SK-N-SH treated with all-trans-retinoic acid at 6 μM for 48 hours (cell line): ENCODE measurements around the gene TRAF1.

Experiments
- ATAC-seq: fragments of 200-7000 bp; cut with Tn5 transposase; 3 replicates; pipeline ENCODE4 v1.9.1; 2020; ENCODE audit warnings: mild to moderate bottlenecking, moderate library complexity
- ARNTL ChIP-seq: fragments of 450-650 bp; formaldehyde crosslinking; IDR thresholded peaks from 2 replicates; pipeline ENCODE4 v1.5.0; 2020; ENCODE audit warnings: low read depth, mild to moderate bottlenecking, moderate library complexity, borderline replicate concordance
- BACH2 ChIP-seq: fragments of 250-450 bp; sonication (Bioruptor Pico); IDR thresholded peaks from 2 replicates; pipeline ENCODE4 v1.9.0; 2021; ENCODE audit warnings: mild to moderate bottlenecking, borderline replicate concordance
- CSDC2 ChIP-seq: fragments of 250-450 bp; sonication (Bioruptor Pico); IDR thresholded peaks from 2 replicates; pipeline ENCODE4 v1.5.0; 2020; ENCODE audit warnings: mild to moderate bottlenecking, moderate library complexity
- CSRNP3 ChIP-seq: fragments of 250-450 bp; sonication (Bioruptor Pico); IDR thresholded peaks from 2 replicates; pipeline ENCODE4 v1.5.1; 2021; ENCODE audit warnings: mild to moderate bottlenecking, moderate library complexity
- ESRRG ChIP-seq: fragments of 250-450 bp; sonication (Bioruptor Pico); IDR thresholded peaks from 2 replicates; pipeline ENCODE4 v1.6.1; 2021; ENCODE audit warnings: mild to moderate bottlenecking
- GLIS3 ChIP-seq: fragments of 250-450 bp; sonication (Bioruptor Pico); IDR thresholded peaks from 2 replicates; pipeline ENCODE4 v1.5.0; 2020; ENCODE audit warnings: mild to moderate bottlenecking, moderate library complexity
- OSR1 ChIP-seq: fragments of 250-450 bp; sonication (Bioruptor Pico); IDR thresholded peaks from 2 replicates; pipeline ENCODE4 v1.8.0; 2022; ENCODE audit warnings: moderate library complexity, mild to moderate bottlenecking, inconsistent platforms
- PATZ1 ChIP-seq: fragments of 250-450 bp; sonication (Bioruptor Pico); IDR thresholded peaks from 2 replicates; pipeline ENCODE4 v1.8.0; 2020; ENCODE audit warnings: mild to moderate bottlenecking, moderate library complexity, borderline replicate concordance
- POU6F1 ChIP-seq: fragments of 250-450 bp; sonication (Bioruptor Pico); IDR thresholded peaks from 2 replicates; pipeline ENCODE4 v1.8.0; 2021; ENCODE audit warnings: low read depth, mild to moderate bottlenecking, moderate library complexity, borderline replicate concordance
- PPARA ChIP-seq: fragments of 250-450 bp; sonication (Bioruptor Pico); IDR thresholded peaks from 2 replicates; pipeline ENCODE4 v1.5.0; 2020; ENCODE audit warnings: mild to moderate bottlenecking, borderline replicate concordance
- RARB ChIP-seq: fragments of 250-450 bp; sonication (Bioruptor Pico); IDR thresholded peaks from 2 replicates; pipeline ENCODE4 v1.8.0; 2021; ENCODE audit warnings: mild to moderate bottlenecking, moderate library complexity
- SNAI2 ChIP-seq: fragments of 250-450 bp; sonication (Bioruptor Pico); IDR thresholded peaks from 2 replicates; pipeline ENCODE4 v1.5.0; 2020; ENCODE audit warnings: mild to moderate bottlenecking, moderate library complexity
- TCF4 ChIP-seq: fragments of 250-450 bp; sonication (Bioruptor Pico); IDR thresholded peaks from 2 replicates; pipeline ENCODE4 v1.8.0; 2021; ENCODE audit warnings: mild to moderate bottlenecking, moderate library complexity, borderline replicate concordance
- ZC3H10 ChIP-seq: fragments of 250-450 bp; sonication (Bioruptor Pico); IDR thresholded peaks from 2 replicates; pipeline ENCODE4 v1.5.1; 2021; ENCODE audit warnings: mild to moderate bottlenecking, moderate library complexity
- ZFP30 ChIP-seq: fragments of 450-650 bp; formaldehyde crosslinking; IDR thresholded peaks from 2 replicates; pipeline ENCODE4 v1.5.0; 2022; ENCODE audit warnings: mild to moderate bottlenecking, moderate library complexity
- ZNF565 ChIP-seq: fragments of 450-650 bp; formaldehyde crosslinking; conservative IDR thresholded peaks from 2 replicates; pipeline ENCODE4 v1.5.0; 2020; ENCODE audit warnings: low read depth, mild to moderate bottlenecking, moderate library complexity
- ZNF8 ChIP-seq: fragments of 450-650 bp; formaldehyde crosslinking; IDR thresholded peaks from 2 replicates; pipeline ENCODE4 v1.5.0; 2020; ENCODE audit warnings: mild to moderate bottlenecking, moderate library complexity

Gene TRAF1

GRCh38 chr9:120917929-120918762 is 8.4 kb downstream of the TRAF1 start:
- TF ChIP-seq ZC3H10 (CRISPR knock-in tag) (no peak), OSR1 (CRISPR knock-in tag) (no peak), CSRNP3 (CRISPR knock-in tag) (no peak)
- no peak for ATAC-seq

- no peak for TF ChIP-seq ZFP30
- ATAC-seq = no peak
Measured at GRCh38 chr9:120916991-120917880, 9.4 kb downstream of the TRAF1 start.

GRCh38 chr9:120916588-120916987 is 10.0 kb downstream of the TRAF1 start:
- TF ChIP-seq ZNF8 = no peak
- TF ChIP-seq CSDC2 (CRISPR knock-in tag) = no peak
- no peak for TF ChIP-seq ARNTL
- TF ChIP-seq PATZ1 (CRISPR knock-in tag) = no peak
- 0 out of 2 replicates have a peak, but pooled peaks have one; percentile 41 for TF ChIP-seq TCF4 (CRISPR knock-in tag)
- no peak for TF ChIP-seq GLIS3 (CRISPR knock-in tag)
- TF ChIP-seq ESRRG (CRISPR knock-in tag) = no peak

GRCh38 chr9:120915854-120916470 is 10.6 kb downstream of the TRAF1 start:
- ATAC-seq = no peak
- TF ChIP-seq CSRNP3 (CRISPR knock-in tag) (no peak), ZNF8 (no peak), ZNF565 (CRISPR knock-in tag) (no peak), OSR1 (CRISPR knock-in tag) (no peak), ZFP30 (no peak), RARB (CRISPR knock-in tag) (no peak)

More at GRCh38 chr9:120916588-120916987, 10.0 kb downstream of the TRAF1 start:
- ATAC-seq = peak; percentile 68

GRCh38 chr9:120914953-120915352 is 11.6 kb downstream of the TRAF1 start:
- ATAC-seq = no peak
- no peak for TF ChIP-seq SNAI2 (CRISPR knock-in tag)
- TF ChIP-seq BACH2 (CRISPR knock-in tag) = no peak
- TF ChIP-seq CSRNP3 (CRISPR knock-in tag) = no peak

GRCh38 chr9:120914396-120914795 is 12.2 kb downstream of the TRAF1 start:
- ATAC-seq = peak; percentile 21; the same call in 1 of the 3 replicates
- TF ChIP-seq ZNF565 (CRISPR knock-in tag) = no peak
- no peak for TF ChIP-seq POU6F1 (CRISPR knock-in tag)
- no peak for TF ChIP-seq GLIS3 (CRISPR knock-in tag)
- TF ChIP-seq CSDC2 (CRISPR knock-in tag) = no peak
- no peak for TF ChIP-seq TCF4 (CRISPR knock-in tag)
- no peak for TF ChIP-seq ZNF8
- no peak for TF ChIP-seq CSRNP3 (CRISPR knock-in tag)
- TF ChIP-seq PATZ1 (CRISPR knock-in tag) = no peak
- TF ChIP-seq PPARA = no peak
